ENCODE measurements around the gene CASKIN2. TPM values are rescaled to one million over a fixed set of nuclear protein-coding genes. Genes with fewer than 3 reads are reported as not detected.

Gene CASKIN2
- polyA plus RNA-seq, 3 donors: 0.33 TPM; not detected in 2

DNA sequence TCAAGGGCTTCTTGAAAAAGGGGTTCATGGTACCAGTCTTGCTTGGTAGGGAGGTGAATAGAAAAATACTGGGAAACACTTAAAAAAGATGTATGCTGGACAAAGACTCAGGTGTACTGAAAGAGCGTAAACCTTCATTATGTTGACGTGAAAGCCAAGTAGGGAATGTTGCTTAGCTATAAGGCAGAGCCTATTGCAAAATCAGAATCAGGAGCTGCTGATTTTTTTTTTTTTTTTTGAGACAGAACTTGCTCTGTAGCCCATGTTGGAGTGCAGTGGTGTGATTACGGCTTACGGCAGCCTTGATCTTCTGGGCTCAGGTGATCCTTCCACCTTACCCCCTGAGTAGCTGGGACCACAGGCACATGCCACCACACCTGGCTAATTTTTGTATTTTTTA is 55.0 kb downstream of the CASKIN2 start:
- TF ChIP-seq, protein P1, sequence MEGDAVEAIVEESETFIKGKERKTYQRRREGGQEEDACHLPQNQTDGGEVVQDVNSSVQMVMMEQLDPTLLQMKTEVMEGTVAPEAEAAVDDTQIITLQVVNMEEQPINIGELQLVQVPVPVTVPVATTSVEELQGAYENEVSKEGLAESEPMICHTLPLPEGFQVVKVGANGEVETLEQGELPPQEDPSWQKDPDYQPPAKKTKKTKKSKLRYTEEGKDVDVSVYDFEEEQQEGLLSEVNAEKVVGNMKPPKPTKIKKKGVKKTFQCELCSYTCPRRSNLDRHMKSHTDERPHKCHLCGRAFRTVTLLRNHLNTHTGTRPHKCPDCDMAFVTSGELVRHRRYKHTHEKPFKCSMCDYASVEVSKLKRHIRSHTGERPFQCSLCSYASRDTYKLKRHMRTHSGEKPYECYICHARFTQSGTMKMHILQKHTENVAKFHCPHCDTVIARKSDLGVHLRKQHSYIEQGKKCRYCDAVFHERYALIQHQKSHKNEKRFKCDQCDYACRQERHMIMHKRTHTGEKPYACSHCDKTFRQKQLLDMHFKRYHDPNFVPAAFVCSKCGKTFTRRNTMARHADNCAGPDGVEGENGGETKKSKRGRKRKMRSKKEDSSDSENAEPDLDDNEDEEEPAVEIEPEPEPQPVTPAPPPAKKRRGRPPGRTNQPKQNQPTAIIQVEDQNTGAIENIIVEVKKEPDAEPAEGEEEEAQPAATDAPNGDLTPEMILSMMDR (IDR thresholded peaks at IDR 0.05): no peak
- Histone ChIP-seq H3K36me3 (replicated peaks in 1 of 2; ENCODE audit: control insufficient read depth in 1 of 2, insufficient read depth in 2 of 2, low read length in 2 of 2) (no peaks in the 10 kb centered on the region), H3K9ac (ENCODE audit: insufficient read depth, low read length, poor library complexity, severe bottlenecking) (no peak overlapping the region), H4K20me1 (ENCODE audit: insufficient read depth, low read length) (no peaks in the 10 kb centered on the region), H2AFZ (ENCODE audit: insufficient read depth, low read depth, low read length, poor library complexity, severe bottlenecking) (peak overlapping the region; percentile 9), H3K79me2 (ENCODE audit: insufficient read depth, low read length) (peaks cover 40% of the 10 kb centered on the region), H3K27ac (ENCODE audit: low read depth in 1 of 2, low read length in 2 of 2) (peak overlapping the region in 1 of 2 donors; percentile 65), H3K4me3 (replicated peaks in 1 of 3; ENCODE audit: low read depth in 2 of 3, low read length in 3 of 3) (no peak overlapping the region), H3K4me1 (ENCODE audit: control insufficient read depth in 1 of 2, insufficient read depth in 2 of 2, low read length in 2 of 2) (peaks cover 35 to 42% of the 10 kb centered on the region in 2 donors), H3K9me3 (replicated peaks in 1 of 2; ENCODE audit: control insufficient read depth in 1 of 2, insufficient read depth in 1 of 2, low read length in 2 of 2) (no peaks in the 10 kb centered on the region), H3K27me3 (ENCODE audit: control insufficient read depth in 2 of 2, insufficient read depth in 2 of 2, low read length in 2 of 2) (no peaks in the 10 kb centered on the region), H3K4me2 (replicated peaks; ENCODE audit: extremely low read depth, low read length, poor library complexity, severe bottlenecking) (no peak overlapping the region)
- Mint-ChIP-seq H3K4me3 (no peak overlapping the region), H3K27me3 (ENCODE audit: low read depth in 3 of 3) (no peaks in the 10 kb centered on the region), H3K4me1 (peaks cover 49% of the 10 kb centered on the region), H3K36me3 (peaks cover 3 to 13% of the 10 kb centered on the region in 2 donors), H3K27ac (peak overlapping the region; percentile 76 to 90 (median 85)), H3K9me3 (no peaks in the 10 kb centered on the region)
- DNase-seq: no peak
- intact Hi-C loops (cut with micrococcal nuclease): no loop called here
- WGBS (ENCODE audit: insufficient coverage): 50% methylated on average over 2 of the region's 4 CpGs

DNA sequence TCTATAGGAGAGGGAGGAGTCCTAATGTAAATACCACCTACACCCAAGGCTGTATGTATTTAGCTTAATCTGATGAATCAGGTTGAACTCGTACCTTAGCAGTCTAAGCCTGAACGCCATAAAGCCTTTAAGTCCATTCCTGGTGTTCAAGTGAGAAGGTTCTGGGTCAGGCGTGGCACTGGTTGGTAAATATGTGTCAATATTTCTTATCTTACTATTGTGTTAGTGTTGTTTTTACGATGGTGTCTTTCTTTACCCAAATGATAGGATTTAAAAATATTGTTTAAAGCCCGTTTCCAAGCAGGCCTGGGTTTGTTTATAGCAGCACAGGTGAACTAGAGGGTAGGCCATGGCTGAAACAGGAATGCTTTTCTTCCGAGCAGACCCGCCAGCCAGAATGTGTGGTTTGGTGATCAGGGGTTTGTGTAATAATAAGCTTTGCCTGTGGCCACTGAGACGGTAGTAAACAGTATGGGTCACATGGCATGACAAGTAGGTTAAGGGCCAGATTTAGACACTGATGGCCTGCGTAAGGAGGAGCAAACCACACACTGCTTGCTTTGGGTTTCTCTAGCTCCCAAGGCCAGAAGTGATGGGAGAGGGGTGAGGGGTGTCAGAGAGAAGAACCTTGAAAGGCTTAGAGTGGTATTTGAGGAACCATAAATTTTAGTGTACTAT is 55.6 kb downstream of the CASKIN2 start:
- H3K9ac ChIP-seq (ENCODE audit: insufficient read depth, low read length, poor library complexity, severe bottlenecking): no peak overlapping the region
- Mint-ChIP-seq H3K4me1 (peaks cover 49% of the 10 kb centered on the region), H3K27me3 (ENCODE audit: low read depth in 3 of 3) (no peaks in the 10 kb centered on the region), H3K9me3 (no peaks in the 10 kb centered on the region), H3K4me3 (peak overlapping the region in 1 of 2 donors; percentile 5), H3K27ac (peak overlapping the region; percentile 76 to 90 (median 85)), H3K36me3 (peaks cover 3 to 10% of the 10 kb centered on the region in 2 donors)
- H3K27ac ChIP-seq (ENCODE audit: low read depth in 1 of 2, low read length in 2 of 2): peak overlapping the region; percentile 14 to 65
- peaks cover 34% of the 10 kb centered on the region for H3K79me2 ChIP-seq (ENCODE audit: insufficient read depth, low read length)
- H3K36me3 ChIP-seq (replicated peaks in 1 of 2; ENCODE audit: control insufficient read depth in 1 of 2, insufficient read depth in 2 of 2, low read length in 2 of 2): no peaks in the 10 kb centered on the region
- intact Hi-C loops (cut with micrococcal nuclease): loop anchor here in 1 of 2 donors (5.0 kb wide), 1 partner anchor 58 kb away; the partner anchor contains the start of genes CASKIN2 and TSEN54
- peak overlapping the region; percentile 4 for H3K4me2 ChIP-seq (replicated peaks; ENCODE audit: extremely low read depth, low read length, poor library complexity, severe bottlenecking)
- no peaks in the 10 kb centered on the region for H3K9me3 ChIP-seq (replicated peaks in 1 of 2; ENCODE audit: control insufficient read depth in 1 of 2, insufficient read depth in 1 of 2, low read length in 2 of 2)
- 45% methylated on average over 4 of the region's 9 CpGs for WGBS (ENCODE audit: insufficient coverage)
- H3K4me3 ChIP-seq (replicated peaks in 1 of 3; ENCODE audit: low read depth in 2 of 3, low read length in 3 of 3): no peak overlapping the region
- no peaks in the 10 kb centered on the region for H3K27me3 ChIP-seq (ENCODE audit: control insufficient read depth in 2 of 2, insufficient read depth in 2 of 2, low read length in 2 of 2)
- no peaks in the 10 kb centered on the region for H4K20me1 ChIP-seq (ENCODE audit: insufficient read depth, low read length)
- peak; percentile 31 to 54 (median 54) for DNase-seq
- TF ChIP-seq, protein P1 (IDR thresholded peaks at IDR 0.05): no peak
- peaks cover 35 to 42% of the 10 kb centered on the region in 2 donors for H3K4me1 ChIP-seq (ENCODE audit: control insufficient read depth in 1 of 2, insufficient read depth in 2 of 2, low read length in 2 of 2)
- peak overlapping the region; percentile 9 for H2AFZ ChIP-seq (ENCODE audit: insufficient read depth, low read depth, low read length, poor library complexity, severe bottlenecking)

Measured in CD14-positive monocyte (primary cell).